Astrocyte (in vitro differentiated cells and primary cell): ENCODE data around the gene SEC24D. TPM values are rescaled to one million over a fixed set of nuclear protein-coding genes. Genes with fewer than 3 reads are reported as not detected.

Experiments used
- DNase-seq: peaks from one replicate; pipeline ENCODE4 v3.0.0-alpha.2; 2010; ENCODE audit warnings: low read depth
- FAIRE-seq: peaks from 2 replicates; lab custom pipeline; 2011; peaks lifted over from hg19 to GRCh38; lab: Jason Lieb, UNC
- H2AFZ ChIP-seq: 2 replicates; pipeline ENCODE4 v1.6.0; 2012; ENCODE audit warnings: low read depth, low read length, inconsistent platforms
- H3K27ac ChIP-seq: 2 replicates; pipeline ENCODE4 v1.5.1; 2011; ENCODE audit warnings: low read depth, low read length, inconsistent platforms
- H3K27me3 ChIP-seq: 2 replicates; pipeline ENCODE4 v1.6.0; 2011; ENCODE audit warnings: low read length, inconsistent platforms; ENCODE audit not compliant: insufficient read depth
- H3K36me3 ChIP-seq: 2 replicates; pipeline ENCODE4 v1.5.1; 2011; ENCODE audit warnings: low read length, inconsistent platforms; ENCODE audit not compliant: insufficient read depth
- H3K4me1 ChIP-seq: 2 replicates; pipeline ENCODE4 v1.5.1; 2011; ENCODE audit warnings: low read length, inconsistent platforms; ENCODE audit not compliant: insufficient read depth
- H3K4me2 ChIP-seq: 2 replicates; pipeline ENCODE4 v1.6.0; 2012; ENCODE audit warnings: low read length, inconsistent platforms
- H3K4me3 ChIP-seq: 2 replicates; pipeline ENCODE4 v1.5.1; 2011; ENCODE audit warnings: low read depth, mild to moderate bottlenecking, low read length, inconsistent platforms; ENCODE audit not compliant: insufficient read depth
- H3K79me2 ChIP-seq: 2 replicates; pipeline ENCODE4 v1.6.0; 2012; ENCODE audit warnings: mild to moderate bottlenecking, low read length, inconsistent platforms; ENCODE audit not compliant: insufficient read depth
- H3K9ac ChIP-seq: 2 replicates; pipeline ENCODE4 v1.6.0; 2012; ENCODE audit warnings: mild to moderate bottlenecking, low read length, inconsistent platforms
- H3K9me3 ChIP-seq: 2 replicates; pipeline ENCODE4 v1.5.1; 2012; ENCODE audit warnings: low read depth, mild to moderate bottlenecking, low read length, inconsistent platforms; ENCODE audit not compliant: insufficient read depth
- H4K20me1 ChIP-seq: 2 replicates; pipeline ENCODE4 v1.6.0; 2012; ENCODE audit warnings: low read length, inconsistent platforms; ENCODE audit not compliant: insufficient read depth
- H3K27ac Mint-ChIP-seq: one replicate; pipeline ENCODE4 v1.8.0; 2021; ENCODE audit warnings: mild to moderate bottlenecking, mixed read lengths; ENCODE audit not compliant: unreplicated experiment
- H3K27me3 Mint-ChIP-seq: one replicate; pipeline ENCODE4 v1.8.0; 2021; ENCODE audit warnings: low read depth, mixed read lengths; ENCODE audit not compliant: unreplicated experiment
- H3K36me3 Mint-ChIP-seq: one replicate; pipeline ENCODE4 v1.8.0; 2021; ENCODE audit warnings: low read depth, mixed read lengths; ENCODE audit not compliant: unreplicated experiment
- H3K4me1 Mint-ChIP-seq: one replicate; pipeline ENCODE4 v1.8.0; 2021; ENCODE audit warnings: low read depth, mixed read lengths; ENCODE audit not compliant: unreplicated experiment
- H3K4me3 Mint-ChIP-seq: one replicate; pipeline ENCODE4 v1.8.0; 2021; ENCODE audit warnings: mild to moderate bottlenecking, moderate library complexity, mixed read lengths; ENCODE audit not compliant: unreplicated experiment
- H3K9me3 Mint-ChIP-seq: one replicate; pipeline ENCODE4 v1.8.0; 2021; ENCODE audit warnings: mild to moderate bottlenecking, mixed read lengths; ENCODE audit not compliant: unreplicated experiment
- EZH2 ChIP-seq: IDR thresholded peaks from 2 replicates; pipeline ENCODE4 v1.6.1; 2012; ENCODE audit warnings: mild to moderate bottlenecking, low read length, inconsistent platforms; ENCODE audit not compliant: insufficient read depth
- total RNA-seq: library from RNA; stranded (reverse); gene quantifications from 2 replicates; pipeline ENCODE4 v1.2.1, GENCODE V29; 2021
- TF ChIP-seq, protein P1 (sequence below): IDR thresholded peaks from 2 replicates; pipeline ENCODE4 v1.5.1; 2011; ENCODE audit warnings: low read depth, mild to moderate bottlenecking, inconsistent platforms, low read length, moderate library complexity; ENCODE audit not compliant: insufficient read depth

The SEC24D gene
- total RNA-seq, 1 donor from 2014 or later: 187 TPM

DNA sequence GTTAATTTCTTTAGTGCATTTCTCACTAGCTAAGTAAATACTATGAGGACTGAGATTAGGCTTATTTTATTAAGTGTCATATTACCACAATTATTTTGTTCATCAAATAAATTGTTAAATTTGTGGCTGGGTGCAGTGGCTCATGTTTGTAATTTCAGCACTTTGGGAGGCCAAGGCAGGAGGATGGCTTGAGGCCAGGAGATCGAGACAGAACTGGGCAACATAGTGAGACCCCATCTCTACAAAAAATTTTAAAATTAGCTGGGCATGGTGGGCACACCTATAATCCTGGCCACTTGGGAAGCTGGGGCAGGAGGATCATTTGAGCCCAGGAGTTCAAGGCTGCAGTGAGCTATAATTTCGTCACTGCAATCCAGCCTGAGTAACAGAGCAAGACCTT is 6.8 kb downstream of the SEC24D start:
- Mint-ChIP-seq H3K9me3 (no peaks in the 10 kb centered on the region), H3K27ac (peak overlapping the region; percentile 62), H3K36me3 (peaks cover 24% of the 10 kb centered on the region), H3K4me3 (peak overlapping the region; percentile 7), H3K4me1 (peaks cover 57% of the 10 kb centered on the region), H3K27me3 (no peaks in the 10 kb centered on the region)
- Histone ChIP-seq H3K4me2 (peak overlapping the region; percentile 69), H3K79me2 (peaks cover 99% of the 10 kb centered on the region), H3K27me3 (no peaks in the 10 kb centered on the region), H3K27ac (no peak overlapping the region), H3K4me3 (no peak overlapping the region), H2AFZ (no peak overlapping the region), H3K4me1 (peaks cover 41% of the 10 kb centered on the region), H3K9me3 (no peaks in the 10 kb centered on the region), H3K9ac (no peak overlapping the region), H4K20me1 (peaks cover 98% of the 10 kb centered on the region), H3K36me3 (peaks cover 75% of the 10 kb centered on the region)
- DNase-seq (no peak), FAIRE-seq (no peak)
- TF ChIP-seq, protein P1, sequence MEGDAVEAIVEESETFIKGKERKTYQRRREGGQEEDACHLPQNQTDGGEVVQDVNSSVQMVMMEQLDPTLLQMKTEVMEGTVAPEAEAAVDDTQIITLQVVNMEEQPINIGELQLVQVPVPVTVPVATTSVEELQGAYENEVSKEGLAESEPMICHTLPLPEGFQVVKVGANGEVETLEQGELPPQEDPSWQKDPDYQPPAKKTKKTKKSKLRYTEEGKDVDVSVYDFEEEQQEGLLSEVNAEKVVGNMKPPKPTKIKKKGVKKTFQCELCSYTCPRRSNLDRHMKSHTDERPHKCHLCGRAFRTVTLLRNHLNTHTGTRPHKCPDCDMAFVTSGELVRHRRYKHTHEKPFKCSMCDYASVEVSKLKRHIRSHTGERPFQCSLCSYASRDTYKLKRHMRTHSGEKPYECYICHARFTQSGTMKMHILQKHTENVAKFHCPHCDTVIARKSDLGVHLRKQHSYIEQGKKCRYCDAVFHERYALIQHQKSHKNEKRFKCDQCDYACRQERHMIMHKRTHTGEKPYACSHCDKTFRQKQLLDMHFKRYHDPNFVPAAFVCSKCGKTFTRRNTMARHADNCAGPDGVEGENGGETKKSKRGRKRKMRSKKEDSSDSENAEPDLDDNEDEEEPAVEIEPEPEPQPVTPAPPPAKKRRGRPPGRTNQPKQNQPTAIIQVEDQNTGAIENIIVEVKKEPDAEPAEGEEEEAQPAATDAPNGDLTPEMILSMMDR: no peak
- TF ChIP-seq EZH2: no peak

DNA sequence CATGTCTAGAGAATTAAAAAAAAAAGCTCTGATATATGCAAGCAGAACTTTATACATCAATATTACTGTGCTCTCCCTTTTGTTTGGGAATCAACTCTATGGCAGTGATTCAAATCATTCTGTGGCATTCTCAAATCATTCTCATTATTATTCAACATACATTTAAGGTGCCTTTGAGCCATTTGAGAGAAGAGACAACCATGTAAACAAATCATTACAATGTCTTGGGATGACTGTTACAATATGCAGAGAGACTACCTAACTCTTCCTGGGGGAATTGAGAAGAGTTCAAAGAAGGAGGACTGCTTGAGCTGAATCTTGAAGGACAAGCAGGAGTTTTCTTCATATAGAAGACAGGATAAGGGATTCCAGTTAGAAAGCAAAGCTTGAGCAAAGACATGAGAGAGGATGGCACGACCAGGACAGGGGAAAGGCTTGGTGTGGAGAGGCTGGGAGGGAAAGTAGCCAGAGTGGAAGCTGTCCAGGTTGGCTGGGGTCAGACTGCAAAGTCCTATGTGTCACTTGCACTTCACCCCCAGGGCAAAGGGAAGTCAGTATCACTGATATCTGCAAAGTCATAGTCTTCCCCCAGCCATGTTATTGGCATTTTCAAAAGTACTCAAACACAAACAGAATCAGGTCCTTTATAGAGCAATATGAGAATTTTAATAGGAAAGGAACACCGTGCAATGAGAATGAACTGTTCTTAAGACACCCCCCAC is 9.0 kb downstream of the SEC24D start:
- DNase-seq (no peak), FAIRE-seq (no peak)
- Histone ChIP-seq H3K36me3 (peaks cover 78% of the 10 kb centered on the region), H3K9ac (peak overlapping the region; percentile 28), H3K4me3 (no peak overlapping the region), H3K27ac (no peak overlapping the region), H3K79me2 (peaks cover 99% of the 10 kb centered on the region), H4K20me1 (peaks cover 98% of the 10 kb centered on the region), H3K27me3 (no peaks in the 10 kb centered on the region), H3K4me2 (peak overlapping the region; percentile 69), H2AFZ (no peak overlapping the region), H3K4me1 (peaks cover 26% of the 10 kb centered on the region), H3K9me3 (no peaks in the 10 kb centered on the region)
- Mint-ChIP-seq H3K9me3 (no peaks in the 10 kb centered on the region), H3K27ac (no peak overlapping the region), H3K27me3 (no peaks in the 10 kb centered on the region), H3K36me3 (peaks cover 29% of the 10 kb centered on the region), H3K4me1 (peaks cover 46% of the 10 kb centered on the region), H3K4me3 (peak overlapping the region; percentile 60)
- TF ChIP-seq, protein P1: no peak
- TF ChIP-seq EZH2: no peak

DNA sequence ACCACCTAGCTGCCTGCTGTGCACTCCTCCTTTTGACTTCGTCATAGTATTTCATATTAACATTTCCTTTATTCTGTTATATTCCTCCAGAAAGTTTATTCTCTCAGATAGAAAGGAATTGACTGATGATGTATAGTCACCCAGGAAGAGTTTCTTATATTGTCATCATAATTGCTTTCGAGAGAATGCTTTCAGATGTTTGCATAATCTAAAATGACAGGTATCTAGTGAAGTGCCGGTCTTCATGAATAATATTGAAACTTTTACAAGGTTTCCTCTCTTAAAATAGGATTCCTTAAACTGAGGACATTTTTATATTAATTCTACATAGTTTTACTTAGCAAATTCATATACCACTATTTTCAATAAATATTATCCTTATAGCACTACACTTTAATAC is 10.1 kb downstream of the SEC24D start:
- DNase-seq (no peak), FAIRE-seq (no peak)
- no peak overlapping the region for H3K9ac ChIP-seq
- no peak overlapping the region for H3K27ac ChIP-seq
- peaks cover 31% of the 10 kb centered on the region for H3K4me1 ChIP-seq
- H3K79me2 ChIP-seq: peaks cover 99% of the 10 kb centered on the region
- H3K4me3 Mint-ChIP-seq: no peak overlapping the region
- H3K9me3 ChIP-seq: no peaks in the 10 kb centered on the region
- peaks cover 97% of the 10 kb centered on the region for H4K20me1 ChIP-seq
- H3K27ac Mint-ChIP-seq: no peak overlapping the region
- H3K4me1 Mint-ChIP-seq: peaks cover 49% of the 10 kb centered on the region
- H3K4me2 ChIP-seq: peak overlapping the region; percentile 11
- peaks cover 72% of the 10 kb centered on the region for H3K36me3 ChIP-seq
- no peak overlapping the region for H3K4me3 ChIP-seq
- no peaks in the 10 kb centered on the region for H3K9me3 Mint-ChIP-seq
- no peaks in the 10 kb centered on the region for H3K27me3 Mint-ChIP-seq
- H3K36me3 Mint-ChIP-seq: peaks cover 25% of the 10 kb centered on the region
- no peaks in the 10 kb centered on the region for H3K27me3 ChIP-seq
- no peak overlapping the region for H2AFZ ChIP-seq
- TF ChIP-seq, protein P1: no peak
- no peak for TF ChIP-seq EZH2
